HK-2 (cell line): ENCODE data around the gene EPHA3.
A peak's percentile ranks its signal among the peaks of the same experiment; 100 is the strongest.
"Not testable (repeated sequence)": the region's sequence is repeated elsewhere in the genome, so short reads cannot be mapped to it uniquely, and the experiment has no call there.

Source experiments
- DNase-seq: peaks from one replicate; pipeline ENCODE4 v3.0.0-alpha.2; 2018; ENCODE audit not compliant: unreplicated experiment

The EPHA3 gene

DNA sequence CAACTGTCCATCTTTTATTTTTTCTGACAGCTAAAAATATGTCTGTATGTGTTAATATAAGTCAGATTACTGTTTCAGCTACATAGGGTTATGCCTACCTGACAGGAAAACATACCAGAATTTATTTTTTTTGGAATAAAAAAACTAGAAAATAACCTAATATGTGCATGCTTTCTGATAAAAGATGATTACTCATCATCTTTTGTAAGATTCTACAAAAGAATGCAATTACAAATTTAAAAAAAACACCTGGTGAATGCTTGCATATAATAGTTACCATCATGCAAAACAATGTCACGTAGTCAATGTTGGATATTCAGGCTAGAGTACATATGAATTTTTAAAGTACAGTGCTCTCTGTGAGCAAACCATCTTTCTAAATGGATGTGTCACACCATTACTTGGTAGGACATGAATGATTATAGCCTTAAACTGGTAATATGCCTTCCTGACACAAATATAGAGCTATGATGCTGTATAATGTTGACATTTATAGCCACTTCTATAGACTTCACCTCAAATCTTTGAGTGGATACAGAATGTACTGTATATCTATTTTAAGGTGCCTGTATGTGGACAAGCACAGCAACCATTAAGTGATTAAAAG lies 180.6 kb downstream of the EPHA3 start:
- DNase-seq, result no peak

DNA sequence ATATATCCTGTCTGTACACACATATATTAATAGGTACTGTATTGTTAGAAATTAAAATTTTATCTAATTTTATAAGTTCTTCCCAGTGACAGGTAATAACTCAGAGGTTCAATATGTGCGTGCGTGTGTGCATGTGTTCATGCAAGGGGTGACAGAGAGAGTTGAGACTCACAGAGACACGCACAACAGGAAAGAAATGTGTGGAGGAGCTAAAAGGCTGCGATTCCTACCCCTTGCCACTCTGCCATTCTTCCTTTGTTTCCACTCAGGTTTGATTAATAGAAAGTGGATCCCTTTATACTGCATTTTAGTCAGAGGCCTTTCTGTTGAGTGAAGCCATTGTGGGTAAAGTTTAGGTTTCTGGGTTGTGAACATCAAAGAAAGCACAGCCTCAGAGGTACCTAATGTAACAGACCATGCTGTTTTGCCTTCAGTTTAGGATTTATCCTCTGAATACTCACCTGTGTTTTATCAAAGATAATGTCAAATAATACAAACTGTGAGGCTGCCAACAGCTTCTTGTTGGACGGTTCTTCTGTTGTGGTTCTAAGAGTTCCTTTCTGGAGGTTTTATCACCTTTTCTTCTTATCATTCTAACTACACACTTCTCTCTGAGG lies 182.3 kb downstream of the EPHA3 start:
- no peak for DNase-seq

DNA sequence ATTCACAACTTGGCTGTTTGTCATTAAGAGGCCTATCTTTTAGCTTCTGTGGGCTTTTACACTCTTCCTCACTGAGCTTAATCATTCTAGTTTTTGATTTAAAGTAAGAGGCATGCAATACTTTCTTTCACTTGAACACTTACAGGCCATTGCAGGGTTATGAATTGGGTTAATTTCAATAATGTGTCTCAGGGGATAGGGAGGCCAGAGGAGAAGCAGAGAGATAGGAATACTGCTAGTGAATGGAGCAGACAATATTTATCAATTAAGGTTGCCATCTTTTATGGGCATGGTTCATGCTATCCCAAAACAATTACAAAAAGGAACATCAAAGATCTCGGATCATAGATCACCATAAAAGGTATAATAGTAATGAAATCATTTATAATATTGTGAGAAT lies 189.8 kb downstream of the EPHA3 start:
- DNase-seq, result no peak

DNA sequence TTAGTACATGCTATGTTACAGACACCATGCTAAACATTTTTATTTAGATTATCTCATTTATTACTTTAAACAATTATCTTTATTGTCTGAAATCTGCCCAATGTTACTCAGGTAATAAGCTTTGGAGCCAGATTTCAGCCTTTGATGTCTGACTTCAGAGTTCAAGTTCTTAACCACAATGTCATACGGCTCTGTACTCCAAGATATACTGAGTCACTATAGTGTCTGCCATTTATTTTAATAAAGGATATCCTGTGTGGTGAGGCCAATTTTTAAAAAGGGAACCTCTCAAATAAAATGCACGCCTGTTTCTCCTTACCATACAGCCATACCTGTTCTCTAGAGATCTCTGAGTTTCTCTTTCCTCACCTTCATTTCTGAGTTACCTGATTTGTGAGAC lies 193.1 kb downstream of the EPHA3 start:
- no peak for DNase-seq

DNA sequence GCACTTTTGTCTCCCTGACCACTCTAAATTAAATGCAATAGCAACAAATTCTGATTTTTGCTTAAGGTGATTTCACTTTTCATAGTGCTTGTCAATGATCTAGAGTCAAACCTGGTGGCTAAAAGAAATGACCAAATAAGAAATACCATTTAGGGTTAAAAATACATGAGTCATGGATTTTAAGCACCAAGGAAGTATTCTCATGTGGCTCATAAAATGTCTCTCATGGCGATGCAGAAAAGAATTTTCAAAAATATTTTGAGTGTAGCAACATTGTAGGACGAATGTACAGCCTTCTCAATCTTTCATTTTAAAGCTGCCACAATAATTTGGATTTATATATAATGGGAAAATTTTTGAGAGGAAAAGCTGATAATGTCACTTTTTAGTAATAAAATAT lies 193.6 kb downstream of the EPHA3 start:
- DNase-seq, result no peak

DNA sequence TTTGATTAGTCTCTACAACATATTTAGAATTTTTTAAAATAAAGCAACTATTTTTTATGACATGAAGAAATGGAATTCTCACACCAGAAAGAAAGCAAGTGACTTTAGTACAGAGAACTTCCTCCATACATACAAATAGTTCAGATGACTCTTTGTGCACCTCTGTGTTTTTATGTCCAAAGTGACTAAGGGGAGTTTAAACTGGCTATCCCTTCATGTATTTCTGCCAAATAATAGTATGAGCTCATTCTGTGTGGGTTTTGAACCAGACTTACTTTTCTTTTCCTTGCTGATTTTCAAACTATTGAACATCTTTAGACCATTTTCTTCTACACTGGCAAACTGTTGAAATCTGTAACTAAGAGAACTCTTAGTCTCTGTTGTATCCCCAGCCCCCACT lies 196.3 kb downstream of the EPHA3 start:
- DNase-seq, result no peak

DNA sequence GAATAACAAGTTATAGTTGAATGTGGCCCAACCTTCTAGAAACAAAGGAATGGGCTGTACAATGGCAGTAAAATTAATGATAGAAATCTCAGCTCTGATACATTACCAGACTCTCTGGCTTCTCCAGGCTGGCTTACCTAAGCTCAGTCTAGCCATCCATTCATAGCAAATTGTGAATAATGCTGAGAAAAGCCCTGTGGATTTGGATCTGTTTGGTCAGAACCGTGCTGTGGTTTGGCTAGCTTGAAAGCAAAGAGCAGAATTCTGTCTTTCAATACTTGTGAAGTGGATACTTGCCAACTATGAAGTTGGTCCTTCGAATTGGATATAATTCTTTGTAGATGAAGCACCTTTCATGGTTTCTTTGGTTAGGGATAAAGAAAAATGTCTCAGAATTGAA lies 199.1 kb downstream of the EPHA3 start:
- DNase-seq, result no peak

DNA sequence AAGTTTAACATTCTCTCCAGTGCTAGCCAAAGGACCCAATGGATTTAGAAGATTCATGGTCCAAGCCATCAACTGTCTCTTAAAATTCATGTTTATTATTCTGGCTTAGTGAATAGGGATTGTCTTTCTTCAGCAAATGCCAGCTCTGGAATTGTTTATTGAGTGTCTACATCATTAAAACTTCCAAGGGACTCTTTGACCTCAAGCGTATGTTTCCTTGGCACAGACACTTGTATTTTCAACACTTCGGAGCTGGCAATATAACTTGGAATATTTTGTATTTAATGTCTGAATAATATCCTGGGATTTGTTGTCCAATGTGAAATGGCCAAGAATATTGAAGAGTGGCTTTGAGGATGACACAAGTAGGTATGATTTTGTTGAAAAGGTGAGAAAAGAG lies 204.2 kb downstream of the EPHA3 start:
- DNase-seq, result no peak

DNA sequence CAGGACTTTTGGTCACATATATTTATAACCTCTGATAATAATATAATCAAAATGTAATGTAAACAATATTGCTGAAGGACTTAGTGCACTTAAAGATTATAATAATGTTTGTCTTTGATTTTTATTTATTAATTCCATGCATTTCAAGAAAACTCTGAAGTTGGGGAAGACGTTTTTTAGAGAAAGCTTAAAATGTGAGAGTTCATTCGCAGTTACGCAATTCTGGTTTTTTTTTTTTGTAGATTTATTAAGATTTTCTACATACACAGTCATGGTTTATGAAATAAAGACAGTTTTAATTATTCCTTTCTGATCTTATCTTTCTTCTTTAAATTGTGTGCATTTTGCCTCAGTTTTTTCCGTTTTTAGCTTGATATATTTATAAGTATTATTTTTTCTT lies 204.7 kb downstream of the EPHA3 start:
- DNase-seq, result no peak

DNA sequence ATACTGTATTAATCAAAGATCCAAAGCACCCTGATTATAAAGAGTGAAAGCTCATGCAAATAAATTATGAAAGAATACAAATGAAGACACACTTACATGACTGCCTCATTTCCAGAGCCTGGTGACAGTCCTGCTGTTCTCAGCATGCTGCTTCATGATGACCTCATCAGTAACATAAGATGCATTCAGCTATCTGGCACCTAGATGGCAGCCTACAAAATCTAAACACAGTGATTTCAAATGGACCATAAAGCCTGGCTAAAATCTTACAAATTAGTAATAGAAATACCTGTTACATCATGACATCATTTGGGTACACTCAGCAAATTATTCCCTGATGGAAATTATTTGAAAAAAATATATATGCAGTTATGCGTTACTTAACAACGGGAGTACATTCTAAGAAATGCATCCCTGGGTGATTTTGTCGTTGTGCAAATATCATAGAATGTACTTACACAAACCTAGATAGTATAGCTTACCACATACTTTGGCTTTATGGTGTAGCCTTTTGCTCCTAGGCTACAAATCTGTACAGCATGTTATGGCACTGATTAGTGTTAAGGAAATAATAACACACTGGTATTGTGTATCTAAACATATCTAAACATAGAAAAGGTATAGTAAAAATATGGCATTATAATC lies 207.2 kb downstream of the EPHA3 start:
- peak; percentile 3 for DNase-seq

DNA sequence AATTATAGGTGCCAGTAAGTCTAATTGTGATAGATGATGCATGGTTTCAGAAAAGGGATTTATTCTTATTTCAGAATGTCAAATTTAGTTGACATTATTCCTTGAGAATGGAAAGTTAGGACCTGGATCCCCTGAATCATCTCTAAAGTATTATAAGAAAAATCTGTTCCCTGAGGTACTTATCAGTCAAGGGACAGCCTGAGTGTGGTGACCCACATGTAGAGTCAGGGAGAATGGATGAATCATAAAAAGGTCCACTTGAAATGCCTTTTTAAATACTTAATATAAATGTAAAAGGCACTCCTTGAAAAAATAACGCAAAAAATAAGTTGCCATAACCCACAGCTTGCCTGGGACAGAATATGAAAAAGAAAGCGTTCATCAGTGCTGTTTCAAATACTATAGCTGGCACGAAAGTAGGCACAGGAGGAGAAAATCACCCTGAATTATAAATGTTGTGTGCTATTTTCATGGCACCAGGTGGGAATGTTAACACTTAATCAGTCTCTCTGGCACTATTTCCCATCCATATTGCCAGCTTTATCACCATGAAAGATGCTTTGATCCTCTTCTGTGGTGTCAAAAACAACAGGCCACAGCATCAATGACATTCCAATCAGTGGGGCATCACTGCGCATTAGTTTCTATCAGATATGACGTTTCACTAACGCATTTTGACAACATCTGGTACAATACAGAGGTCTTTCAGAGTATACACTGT lies 208.5 kb downstream of the EPHA3 start:
- no peak for DNase-seq

DNA sequence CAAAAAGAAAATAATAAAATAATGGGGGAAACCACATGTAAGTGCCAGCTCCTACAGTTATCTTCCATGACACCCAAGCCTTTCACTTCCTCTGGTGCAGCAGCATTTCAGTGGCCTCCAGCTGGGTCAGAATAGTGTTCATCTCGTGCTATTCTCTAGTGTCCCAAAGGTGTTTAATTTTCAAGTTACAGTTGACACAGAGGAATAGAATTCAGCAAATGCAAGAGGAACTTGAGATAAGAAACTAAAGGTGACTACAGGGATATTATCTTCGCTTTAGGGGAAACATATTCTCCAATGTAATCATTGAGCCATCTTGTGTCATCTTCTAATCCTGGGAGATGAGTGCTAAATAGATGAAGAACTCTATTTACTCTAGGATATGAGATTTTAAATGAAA lies 212.8 kb downstream of the EPHA3 start:
- no peak for DNase-seq

DNA sequence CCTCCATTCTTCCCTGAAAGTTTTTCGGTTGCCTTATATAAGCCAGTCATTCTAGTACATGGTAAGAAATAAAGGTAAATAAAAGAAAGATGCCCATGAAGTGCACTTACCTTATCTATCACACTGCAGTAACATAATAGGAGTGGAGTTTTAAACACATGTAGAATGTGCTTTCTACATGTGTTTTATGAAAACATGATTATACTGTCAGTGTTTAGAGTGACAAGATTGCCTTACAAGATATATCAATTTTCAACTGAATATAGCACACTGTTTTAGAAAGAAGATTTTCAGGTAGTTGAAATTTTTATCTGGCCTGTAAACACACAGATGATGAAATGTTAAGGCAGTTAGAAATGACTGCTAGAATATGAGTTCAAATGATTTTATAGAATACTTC lies 219.6 kb downstream of the EPHA3 start:
- no peak for DNase-seq

DNA sequence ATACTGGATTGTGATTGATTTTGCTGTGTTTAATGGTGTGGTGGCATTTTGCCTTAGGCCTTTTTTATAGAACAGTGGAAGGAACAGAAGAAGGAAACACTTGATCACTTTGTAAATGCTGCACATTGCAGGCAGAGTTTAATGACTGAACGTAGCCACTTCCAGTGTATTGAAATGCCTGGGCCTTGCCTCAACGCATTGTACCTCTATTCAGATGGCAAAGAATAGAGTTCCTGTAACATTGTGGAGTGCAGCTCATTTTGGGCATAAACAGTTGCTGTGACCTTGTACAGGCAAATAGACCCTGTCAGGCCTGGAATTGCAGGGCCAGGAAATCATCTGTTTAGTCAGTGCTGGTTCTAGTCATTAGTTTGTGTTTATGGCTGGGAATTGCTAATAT lies 225.0 kb downstream of the EPHA3 start:
- DNase-seq, result no peak

DNA sequence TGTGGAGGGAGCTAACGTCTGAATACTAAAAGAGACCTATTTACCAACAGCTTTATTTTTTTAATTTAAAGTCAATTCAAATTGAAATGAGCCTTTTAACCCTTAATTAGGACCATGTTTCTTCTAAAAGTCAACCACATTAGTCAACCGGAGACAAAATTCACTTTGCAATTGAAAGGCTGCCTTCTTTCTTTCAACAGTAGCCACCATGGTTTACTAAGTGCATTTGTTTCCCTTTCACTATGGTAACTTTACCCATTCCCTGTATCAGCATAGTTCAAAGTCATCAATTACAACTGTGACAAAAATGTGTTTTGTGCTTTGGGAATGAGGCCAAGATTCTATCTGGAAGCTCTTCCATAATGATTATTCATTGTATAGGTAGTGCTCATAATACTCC lies 225.4 kb downstream of the EPHA3 start:
- no peak for DNase-seq

DNA sequence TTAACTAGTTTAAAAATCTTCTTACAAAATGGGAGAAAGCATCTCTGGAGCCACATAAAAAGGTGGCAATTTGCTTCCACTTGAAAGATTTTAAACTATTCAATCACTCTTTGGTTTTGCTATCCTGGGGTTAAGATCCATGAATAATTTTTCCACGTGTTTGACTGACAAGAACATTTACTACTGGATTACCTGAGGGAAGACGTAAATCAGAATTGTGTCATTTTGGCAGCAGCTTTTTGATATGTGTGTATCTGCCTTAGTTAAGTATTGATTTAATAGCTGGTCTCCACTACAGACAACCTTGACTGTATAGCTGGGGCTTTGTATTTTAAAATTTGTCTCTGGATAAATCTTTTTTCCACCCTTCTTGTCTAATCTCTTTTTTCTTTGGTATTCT lies 228.3 kb downstream of the EPHA3 start:
- no peak for DNase-seq

DNA sequence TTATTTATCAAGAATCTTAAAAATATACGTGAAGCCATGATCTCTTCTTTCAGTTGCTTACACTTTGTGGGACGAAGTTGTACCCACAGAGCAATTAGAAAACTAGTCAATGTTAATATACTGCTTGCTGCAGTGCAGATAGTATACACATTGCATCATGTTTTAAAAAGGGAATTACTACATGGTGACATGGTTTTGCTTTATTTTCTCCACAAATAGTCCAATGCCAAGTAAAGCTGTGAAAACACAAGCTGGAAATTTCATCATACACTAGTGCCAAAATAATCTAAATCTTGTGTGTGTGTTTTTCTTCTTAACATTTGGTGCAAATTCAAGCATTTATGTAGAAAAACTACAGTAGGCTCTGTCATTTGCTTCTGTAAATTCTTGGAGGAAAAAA lies 233.0 kb downstream of the EPHA3 start:
- no peak for DNase-seq

DNA sequence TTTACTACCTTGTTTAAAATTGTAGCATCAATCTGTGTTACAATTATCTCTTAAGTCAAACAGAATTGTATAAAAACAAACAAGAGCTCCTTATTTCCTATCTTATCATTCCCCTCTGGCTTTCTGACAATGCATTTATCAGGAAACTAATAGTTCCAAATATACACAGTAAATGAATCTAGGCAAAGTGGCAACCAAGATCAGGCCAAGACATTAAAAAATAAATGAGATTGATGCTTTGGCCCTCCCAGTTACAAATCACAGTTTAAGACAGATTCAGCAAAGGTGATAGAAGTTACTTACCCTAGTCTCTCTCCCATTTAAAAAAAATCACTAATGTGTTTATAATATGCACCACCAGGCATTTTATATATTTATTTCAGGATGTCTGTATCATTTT lies 236.7 kb downstream of the EPHA3 start:
- no peak for DNase-seq

DNA sequence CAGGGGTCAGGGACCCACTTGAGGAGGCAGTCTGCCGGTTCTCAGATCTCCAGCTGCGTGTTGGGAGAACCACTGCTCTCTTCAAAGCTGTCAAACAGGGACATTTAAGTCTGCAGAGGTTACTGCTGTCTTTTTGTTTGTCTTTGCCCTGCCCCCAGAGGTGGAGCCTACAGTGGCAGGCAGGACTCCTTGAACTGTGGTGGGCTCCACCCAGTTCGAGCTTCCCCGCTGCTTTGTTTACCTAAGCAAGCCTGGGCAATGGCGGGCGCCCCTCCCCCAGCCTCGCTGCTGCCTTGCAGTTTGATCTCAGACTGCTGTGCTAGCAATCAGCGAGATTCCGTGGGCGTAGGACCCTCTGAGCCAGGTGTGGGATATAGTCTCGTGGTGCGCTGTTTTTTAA lies 243.5 kb downstream of the EPHA3 start:
- not testable (repeated sequence) for DNase-seq

DNA sequence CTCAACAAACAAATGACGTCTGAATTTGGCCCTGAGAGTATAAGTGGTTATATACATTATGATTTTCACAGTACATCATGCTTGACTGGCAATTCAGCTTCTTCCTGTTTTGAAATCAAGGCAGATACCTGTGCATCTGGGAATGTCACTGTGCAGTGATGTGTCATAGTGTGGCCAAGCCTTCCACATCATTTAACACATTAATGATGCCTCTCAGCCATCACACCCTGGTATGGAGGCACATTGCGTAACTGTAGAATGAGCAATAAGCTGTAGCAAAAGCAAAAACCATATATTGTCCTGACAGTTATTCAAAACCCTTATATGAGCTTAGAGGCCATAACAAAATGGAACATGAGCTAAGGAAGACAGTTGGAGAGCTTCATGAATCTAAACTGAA lies 246.0 kb downstream of the EPHA3 start:
- peak; percentile 20 for DNase-seq

DNA sequence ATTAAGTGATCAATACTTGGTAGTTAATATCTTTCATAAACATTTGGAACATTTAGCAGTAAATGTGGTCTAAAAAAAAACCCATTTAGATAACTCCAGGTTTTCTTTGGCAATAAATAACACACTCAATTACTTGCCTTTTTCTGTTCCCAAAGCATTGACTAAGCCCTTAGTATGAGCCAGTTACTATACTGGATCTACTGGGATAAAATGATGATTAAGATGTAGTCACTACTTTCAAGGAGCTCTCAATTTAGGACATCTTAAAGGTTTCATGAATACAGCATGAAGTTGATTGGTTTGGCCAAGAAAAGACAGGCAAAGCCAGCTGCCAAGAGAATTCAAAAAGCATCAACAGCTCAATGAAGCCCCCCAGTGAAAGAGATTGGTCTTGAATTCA lies 250.9 kb downstream of the EPHA3 start:
- DNase-seq, result no peak

DNA sequence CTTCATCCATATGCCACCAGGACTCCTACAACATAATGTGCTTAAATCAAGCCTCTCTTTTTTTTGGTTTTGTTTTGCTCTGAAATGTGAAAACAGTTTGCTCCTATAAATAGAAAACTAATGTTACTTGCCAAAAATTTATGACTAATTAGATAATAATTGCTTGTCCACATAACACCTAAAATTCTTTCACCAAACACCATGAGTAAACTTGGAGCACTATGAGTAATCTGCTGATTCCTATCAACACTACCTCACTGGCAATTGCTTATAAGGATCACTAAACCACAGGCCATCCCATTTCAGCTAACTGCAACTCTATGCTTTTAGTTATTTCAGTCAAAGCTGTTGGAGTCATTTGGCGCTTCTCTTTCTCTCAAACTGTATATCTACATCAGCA lies 252.7 kb downstream of the EPHA3 start:
- DNase-seq, result no peak

DNA sequence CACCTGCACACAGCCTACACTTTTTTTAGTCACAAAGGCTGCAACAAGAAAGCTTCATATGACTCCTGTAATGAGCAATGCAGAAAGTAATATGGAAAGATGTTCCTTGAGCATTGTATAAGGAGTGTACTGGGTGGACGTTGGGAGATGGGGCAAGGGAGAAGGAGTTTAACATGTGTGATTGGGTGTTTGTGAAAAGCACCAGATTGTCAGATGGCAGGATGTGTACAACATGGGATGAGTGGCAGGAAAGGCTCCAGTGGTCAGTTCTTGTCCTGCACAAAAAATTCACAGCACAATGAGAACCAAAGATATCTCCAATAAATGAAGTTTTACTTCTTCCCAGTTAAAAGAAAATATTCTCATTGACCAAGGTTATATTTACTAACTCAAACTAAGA lies 255.1 kb downstream of the EPHA3 start:
- DNase-seq, result no peak
